GM23338 (cell line): ENCODE results near the gene CACNA1D.

Source experiments
- CTCF ChIP-seq, 2 experiments: fragments of 200-600 bp in 1 of 2; sonication (generic) in 1 of 2; conservative IDR thresholded peaks; 2 replicates each; pipeline versions ENCODE4 v1.5.1 to v1.6.1; 2016 to 2017; ENCODE audit warnings: antibody characterized with exemption in 2 of 2, low read depth in 2 of 2, mild to moderate bottlenecking in 2 of 2, moderate library complexity in 1 of 2
- EZH2 ChIP-seq: fragments of 200-600 bp; sonication (generic); IDR thresholded peaks from one replicate; pipeline ENCODE4 v1.8.0; 2017; ENCODE audit warnings: antibody characterized with exemption, mild to moderate bottlenecking, low read depth; ENCODE audit not compliant: unreplicated experiment
- EZH2phosphoT487 ChIP-seq: fragments of 200-600 bp; sonication (generic); IDR thresholded peaks from one replicate; pipeline ENCODE4 v1.8.1; 2018; ENCODE audit warnings: antibody characterized with exemption; ENCODE audit not compliant: unreplicated experiment
- JUNB ChIP-seq: IDR thresholded peaks from one replicate; pipeline ENCODE4 v1.6.1; 2016; ENCODE audit warnings: antibody characterized with exemption; ENCODE audit not compliant: unreplicated experiment
- POLR2AphosphoS5 ChIP-seq: IDR thresholded peaks from 2 replicates; pipeline ENCODE4 v1.6.1; 2016; ENCODE audit warnings: antibody characterized with exemption, low read depth
- STAT1 ChIP-seq: IDR thresholded peaks from one replicate; pipeline ENCODE4 v1.6.1; 2016; ENCODE audit warnings: antibody characterized with exemption; ENCODE audit not compliant: unreplicated experiment
- ZNF331 ChIP-seq: fragments of 250-450 bp; sonication (Bioruptor Pico); IDR thresholded peaks from 2 replicates; pipeline ENCODE4 v1.5.0; 2020; ENCODE audit warnings: low read depth, mild to moderate bottlenecking, moderate library complexity
- TF ChIP-seq, protein P1 (sequence below): IDR thresholded peaks from one replicate; pipeline ENCODE4 v1.6.1; 2018; ENCODE audit warnings: antibody characterized with exemption; ENCODE audit not compliant: unreplicated experiment

DNA sequence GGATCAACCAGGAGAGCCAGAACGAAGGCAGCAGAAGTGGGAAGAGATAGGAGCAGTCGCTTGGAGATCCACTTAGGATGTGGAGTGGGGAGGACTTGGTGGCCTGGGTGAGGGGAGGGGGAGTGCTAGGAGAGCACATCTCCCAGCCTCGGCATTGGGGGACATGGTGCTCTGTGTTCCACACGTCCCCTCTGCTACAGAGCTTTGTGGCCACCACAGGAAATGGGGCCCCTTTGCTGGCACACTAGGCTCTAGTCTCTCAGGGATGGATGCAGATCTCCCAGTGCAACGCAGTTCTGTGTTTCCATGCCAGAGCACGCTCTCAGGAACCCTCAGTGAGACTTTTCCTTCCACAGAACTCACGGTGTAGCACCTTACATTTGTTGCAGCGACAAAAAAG lies 283.1 kb downstream of the CACNA1D start:
- TF ChIP-seq EZH2 (no peak), JUNB (no peak), CTCF (conservative IDR thresholded peaks at IDR 0.05; ENCODE audit: low read depth in 2 of 2) (no peak), POLR2AphosphoS5 (no peak), EZH2phosphoT487 (no peak), ZNF331 (CRISPR knock-in tag) (no peak), STAT1 (no peak)
- TF ChIP-seq, protein P1, sequence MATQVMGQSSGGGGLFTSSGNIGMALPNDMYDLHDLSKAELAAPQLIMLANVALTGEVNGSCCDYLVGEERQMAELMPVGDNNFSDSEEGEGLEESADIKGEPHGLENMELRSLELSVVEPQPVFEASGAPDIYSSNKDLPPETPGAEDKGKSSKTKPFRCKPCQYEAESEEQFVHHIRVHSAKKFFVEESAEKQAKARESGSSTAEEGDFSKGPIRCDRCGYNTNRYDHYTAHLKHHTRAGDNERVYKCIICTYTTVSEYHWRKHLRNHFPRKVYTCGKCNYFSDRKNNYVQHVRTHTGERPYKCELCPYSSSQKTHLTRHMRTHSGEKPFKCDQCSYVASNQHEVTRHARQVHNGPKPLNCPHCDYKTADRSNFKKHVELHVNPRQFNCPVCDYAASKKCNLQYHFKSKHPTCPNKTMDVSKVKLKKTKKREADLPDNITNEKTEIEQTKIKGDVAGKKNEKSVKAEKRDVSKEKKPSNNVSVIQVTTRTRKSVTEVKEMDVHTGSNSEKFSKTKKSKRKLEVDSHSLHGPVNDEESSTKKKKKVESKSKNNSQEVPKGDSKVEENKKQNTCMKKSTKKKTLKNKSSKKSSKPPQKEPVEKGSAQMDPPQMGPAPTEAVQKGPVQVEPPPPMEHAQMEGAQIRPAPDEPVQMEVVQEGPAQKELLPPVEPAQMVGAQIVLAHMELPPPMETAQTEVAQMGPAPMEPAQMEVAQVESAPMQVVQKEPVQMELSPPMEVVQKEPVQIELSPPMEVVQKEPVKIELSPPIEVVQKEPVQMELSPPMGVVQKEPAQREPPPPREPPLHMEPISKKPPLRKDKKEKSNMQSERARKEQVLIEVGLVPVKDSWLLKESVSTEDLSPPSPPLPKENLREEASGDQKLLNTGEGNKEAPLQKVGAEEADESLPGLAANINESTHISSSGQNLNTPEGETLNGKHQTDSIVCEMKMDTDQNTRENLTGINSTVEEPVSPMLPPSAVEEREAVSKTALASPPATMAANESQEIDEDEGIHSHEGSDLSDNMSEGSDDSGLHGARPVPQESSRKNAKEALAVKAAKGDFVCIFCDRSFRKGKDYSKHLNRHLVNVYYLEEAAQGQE = no peak
